ENCODE measurements around the gene CDC42.
"Not testable (repeated sequence)": the region's sequence is repeated elsewhere in the genome, so short reads cannot be mapped to it uniquely, and the experiment has no call there.

Gene CDC42

GRCh38 chr1:22052115-22053016, at the start of gene CDC42:
TSS of gene CDC42 (plus strand) at chr1:22052709. CDS start at chr1:22078479, 25,770 bp downstream.
- peak; percentile 92 for DNase-seq (ENCODE audit: low read depth)

GRCh38 chr1:22002875-22003274, 49.6 kb upstream of the CDC42 start:
- not testable (repeated sequence) for DNase-seq (ENCODE audit: low read depth)

GRCh38 chr1:22003959-22004358, 48.5 kb upstream of the CDC42 start:
- not testable (repeated sequence) for DNase-seq (ENCODE audit: low read depth)

GRCh38 chr1:22005261-22006149, 47.0 kb upstream of the CDC42 start:
- not testable (repeated sequence) for DNase-seq (ENCODE audit: low read depth)

- DNase-seq (ENCODE audit: low read depth) = not testable (repeated sequence)
These were observed 45.8 kb upstream of the CDC42 start for GRCh38 chr1:22006736-22007135.

- not testable (repeated sequence) for DNase-seq (ENCODE audit: low read depth)
These were observed 45.2 kb upstream of the CDC42 start for GRCh38 chr1:22007262-22007661.

- not testable (repeated sequence) for DNase-seq (ENCODE audit: low read depth)
These were observed 42.9 kb upstream of the CDC42 start for GRCh38 chr1:22009566-22009965.

GRCh38 chr1:22012752-22013151, 39.8 kb upstream of the CDC42 start:
- not testable (repeated sequence) for DNase-seq (ENCODE audit: low read depth)

- DNase-seq (ENCODE audit: low read depth) = not testable (repeated sequence)
These were observed 37.8 kb upstream of the CDC42 start for GRCh38 chr1:22014575-22015206.

GRCh38 chr1:22018583-22019559, 33.6 kb upstream of the CDC42 start:
- peak; percentile 36 for DNase-seq (ENCODE audit: low read depth)

GRCh38 chr1:22021061-22021460, 31.4 kb upstream of the CDC42 start:
- no peak for DNase-seq (ENCODE audit: low read depth)

GRCh38 chr1:22024485-22025367, 27.8 kb upstream of the CDC42 start:
- peak; percentile 49 for DNase-seq (ENCODE audit: low read depth)

- peak; percentile 84 for DNase-seq (ENCODE audit: low read depth)
These were observed 26.9 kb upstream of the CDC42 start for GRCh38 chr1:22025368-22026155.

GRCh38 chr1:22026924-22027289, 25.6 kb upstream of the CDC42 start:
- DNase-seq (ENCODE audit: low read depth) = no peak

- no peak for DNase-seq (ENCODE audit: low read depth)
These were observed 22.5 kb upstream of the CDC42 start for GRCh38 chr1:22030057-22030456.

- DNase-seq (ENCODE audit: low read depth) = no peak
These were observed 22.0 kb upstream of the CDC42 start for GRCh38 chr1:22030473-22030872.

GRCh38 chr1:22031214-22031962, 21.1 kb upstream of the CDC42 start:
- no peak for DNase-seq (ENCODE audit: low read depth)

- not testable (repeated sequence) for DNase-seq (ENCODE audit: low read depth)
These were observed 17.7 kb upstream of the CDC42 start for GRCh38 chr1:22034834-22035233.
